D721Med (cell line): ENCODE results near the gene ETS2.

Experiments
- DNase-seq: peaks from one replicate; pipeline ENCODE4 v3.0.0; 2011; ENCODE audit warnings: low spot score; ENCODE audit not compliant: insufficient read length
- FAIRE-seq: peaks from 2 replicates; lab custom pipeline; 2011; peaks lifted over from hg19 to GRCh38; lab: Jason Lieb, UNC
- TF ChIP-seq, protein P1 (sequence below): IDR thresholded peaks from 2 replicates; pipeline ENCODE4 v1.5.1; 2012; ENCODE audit warnings: mild to moderate bottlenecking, control low read depth; ENCODE audit not compliant: insufficient read depth; ENCODE audit errors: missing control alignments

Gene ETS2

DNA sequence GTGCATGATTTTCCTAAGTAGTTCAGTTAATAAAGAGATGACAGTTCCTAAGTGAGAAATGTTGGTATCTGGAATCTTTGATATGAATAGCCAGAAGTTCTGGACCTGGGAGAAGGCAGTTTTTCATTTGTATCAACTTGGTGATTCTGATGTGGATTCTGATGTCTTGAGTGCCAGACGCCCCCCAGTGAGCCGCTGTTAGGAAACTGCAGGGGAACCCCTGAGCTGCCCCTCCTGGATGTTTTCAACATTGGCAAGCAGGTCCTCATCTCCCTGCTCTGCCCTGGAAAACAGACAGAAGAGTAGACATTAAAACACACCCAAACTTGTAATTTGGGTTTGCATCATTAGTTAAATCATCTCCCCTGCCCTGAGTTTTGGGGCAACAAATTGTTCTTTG, 7.4 kb downstream of the ETS2 start:
- DNase-seq (no peak), FAIRE-seq (no peak)
- TF ChIP-seq, protein P1, sequence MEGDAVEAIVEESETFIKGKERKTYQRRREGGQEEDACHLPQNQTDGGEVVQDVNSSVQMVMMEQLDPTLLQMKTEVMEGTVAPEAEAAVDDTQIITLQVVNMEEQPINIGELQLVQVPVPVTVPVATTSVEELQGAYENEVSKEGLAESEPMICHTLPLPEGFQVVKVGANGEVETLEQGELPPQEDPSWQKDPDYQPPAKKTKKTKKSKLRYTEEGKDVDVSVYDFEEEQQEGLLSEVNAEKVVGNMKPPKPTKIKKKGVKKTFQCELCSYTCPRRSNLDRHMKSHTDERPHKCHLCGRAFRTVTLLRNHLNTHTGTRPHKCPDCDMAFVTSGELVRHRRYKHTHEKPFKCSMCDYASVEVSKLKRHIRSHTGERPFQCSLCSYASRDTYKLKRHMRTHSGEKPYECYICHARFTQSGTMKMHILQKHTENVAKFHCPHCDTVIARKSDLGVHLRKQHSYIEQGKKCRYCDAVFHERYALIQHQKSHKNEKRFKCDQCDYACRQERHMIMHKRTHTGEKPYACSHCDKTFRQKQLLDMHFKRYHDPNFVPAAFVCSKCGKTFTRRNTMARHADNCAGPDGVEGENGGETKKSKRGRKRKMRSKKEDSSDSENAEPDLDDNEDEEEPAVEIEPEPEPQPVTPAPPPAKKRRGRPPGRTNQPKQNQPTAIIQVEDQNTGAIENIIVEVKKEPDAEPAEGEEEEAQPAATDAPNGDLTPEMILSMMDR, result no peak

DNA sequence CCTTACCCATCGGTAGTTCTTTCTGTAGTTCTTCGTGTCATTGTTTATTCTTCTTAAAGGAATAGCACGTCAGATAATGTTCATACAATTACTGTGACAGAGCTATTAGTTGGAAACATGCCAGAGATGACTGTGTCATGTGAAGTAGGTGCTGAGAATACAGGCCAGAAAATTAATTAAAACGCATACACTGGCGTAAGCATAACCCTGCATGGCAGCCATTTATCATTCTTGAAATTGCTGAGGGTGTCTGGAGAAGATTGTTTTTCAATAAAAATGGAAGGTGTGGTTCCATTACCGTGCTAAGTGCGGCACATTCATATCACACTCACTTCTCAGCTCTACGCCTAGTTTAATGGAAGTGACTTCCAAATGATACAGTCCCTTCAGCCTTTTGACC, 7.8 kb downstream of the ETS2 start:
- TF ChIP-seq, protein P1, result no peak
- FAIRE-seq (no peak), DNase-seq (no peak)

DNA sequence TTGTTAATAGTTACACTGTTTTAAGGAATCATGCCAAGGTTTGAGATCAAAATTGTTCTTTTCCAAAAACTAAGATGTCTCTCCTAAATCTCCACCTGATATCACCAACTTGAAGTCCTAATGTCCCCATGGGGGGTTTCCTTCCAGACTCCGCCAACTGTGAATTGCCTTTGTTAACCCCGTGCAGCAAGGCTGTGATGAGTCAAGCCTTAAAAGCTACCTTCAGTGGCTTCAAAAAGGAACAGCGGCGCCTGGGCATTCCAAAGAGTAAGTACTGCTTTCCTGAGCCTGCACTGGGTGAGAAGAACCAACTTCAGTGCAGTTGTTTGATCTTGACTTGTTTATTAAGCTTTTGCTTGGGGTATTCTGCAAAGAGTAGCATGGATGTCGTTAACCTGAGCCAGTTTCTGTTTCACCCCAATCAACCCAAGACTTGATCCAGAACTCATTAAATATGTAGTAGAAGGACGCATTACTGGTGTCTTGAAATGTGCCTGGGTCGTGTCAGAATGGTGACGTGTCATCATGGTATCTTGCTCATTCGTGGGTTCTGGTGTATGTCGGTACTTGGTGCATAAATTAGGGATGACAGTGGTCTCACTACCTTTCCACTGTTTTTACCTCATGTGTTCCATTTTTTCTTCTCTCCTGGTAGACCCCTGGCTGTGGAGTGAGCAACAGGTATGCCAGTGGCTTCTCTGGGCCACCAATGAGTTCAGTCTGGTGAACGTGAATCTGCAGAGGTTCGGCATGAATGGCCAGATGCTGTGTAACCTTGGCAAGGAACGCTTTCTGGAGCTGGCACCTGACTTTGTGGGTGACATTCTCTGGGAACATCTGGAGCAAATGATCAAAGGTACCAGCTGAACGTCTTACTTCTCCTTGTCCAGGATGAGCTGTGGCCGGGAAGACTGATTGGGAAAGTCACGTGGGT, 8.7 kb downstream of the ETS2 start:
- DNase-seq (no peak), FAIRE-seq (no peak)
- TF ChIP-seq, protein P1, result no peak

DNA sequence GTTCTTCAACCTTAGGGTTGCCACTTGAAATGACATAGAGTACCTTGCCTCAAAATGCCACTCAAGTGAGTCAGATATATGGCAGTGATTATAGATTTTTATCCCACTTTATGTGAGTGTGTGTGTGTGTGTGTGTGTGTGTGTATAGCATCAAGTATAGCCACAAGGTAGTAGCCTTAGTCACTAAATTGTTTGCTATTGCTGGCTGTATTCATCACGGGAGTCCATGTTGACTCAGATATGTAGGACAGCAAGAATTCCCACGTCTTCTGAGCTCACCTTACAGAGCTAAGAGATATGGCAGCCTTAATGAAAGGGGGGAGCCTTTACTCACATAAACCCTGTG, 9.3 kb downstream of the ETS2 start:
- no peak for DNase-seq
- TF ChIP-seq, protein P1, result no peak
- no peak for FAIRE-seq

DNA sequence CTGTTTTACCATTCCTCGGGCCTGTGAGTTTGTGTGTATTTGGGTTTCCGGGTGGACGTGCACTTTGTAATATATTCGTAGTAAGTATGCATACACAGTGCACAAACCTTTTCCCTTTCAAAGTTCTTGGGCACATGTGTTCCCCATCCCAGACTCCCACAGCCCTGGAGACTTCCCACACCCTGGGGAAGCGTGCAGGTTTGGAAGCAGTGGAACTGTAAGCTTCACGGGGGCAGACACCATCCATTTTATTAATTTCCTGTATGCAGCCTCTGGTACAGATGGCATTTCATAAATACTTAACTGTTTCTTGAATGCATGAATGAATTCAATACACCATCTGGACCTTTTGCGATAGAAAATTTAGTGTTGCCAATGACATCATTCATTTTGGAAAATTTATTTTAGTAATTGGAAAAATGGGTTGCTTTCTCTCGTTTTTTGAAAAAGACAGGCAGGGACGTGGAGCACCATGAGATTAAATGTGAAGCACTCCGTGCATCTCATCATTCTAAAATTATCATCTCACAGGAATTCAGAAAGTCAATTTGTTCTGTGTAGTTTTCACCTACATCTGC, 10.8 kb downstream of the ETS2 start:
- no peak for FAIRE-seq
- DNase-seq, result no peak
- TF ChIP-seq, protein P1, result no peak

DNA sequence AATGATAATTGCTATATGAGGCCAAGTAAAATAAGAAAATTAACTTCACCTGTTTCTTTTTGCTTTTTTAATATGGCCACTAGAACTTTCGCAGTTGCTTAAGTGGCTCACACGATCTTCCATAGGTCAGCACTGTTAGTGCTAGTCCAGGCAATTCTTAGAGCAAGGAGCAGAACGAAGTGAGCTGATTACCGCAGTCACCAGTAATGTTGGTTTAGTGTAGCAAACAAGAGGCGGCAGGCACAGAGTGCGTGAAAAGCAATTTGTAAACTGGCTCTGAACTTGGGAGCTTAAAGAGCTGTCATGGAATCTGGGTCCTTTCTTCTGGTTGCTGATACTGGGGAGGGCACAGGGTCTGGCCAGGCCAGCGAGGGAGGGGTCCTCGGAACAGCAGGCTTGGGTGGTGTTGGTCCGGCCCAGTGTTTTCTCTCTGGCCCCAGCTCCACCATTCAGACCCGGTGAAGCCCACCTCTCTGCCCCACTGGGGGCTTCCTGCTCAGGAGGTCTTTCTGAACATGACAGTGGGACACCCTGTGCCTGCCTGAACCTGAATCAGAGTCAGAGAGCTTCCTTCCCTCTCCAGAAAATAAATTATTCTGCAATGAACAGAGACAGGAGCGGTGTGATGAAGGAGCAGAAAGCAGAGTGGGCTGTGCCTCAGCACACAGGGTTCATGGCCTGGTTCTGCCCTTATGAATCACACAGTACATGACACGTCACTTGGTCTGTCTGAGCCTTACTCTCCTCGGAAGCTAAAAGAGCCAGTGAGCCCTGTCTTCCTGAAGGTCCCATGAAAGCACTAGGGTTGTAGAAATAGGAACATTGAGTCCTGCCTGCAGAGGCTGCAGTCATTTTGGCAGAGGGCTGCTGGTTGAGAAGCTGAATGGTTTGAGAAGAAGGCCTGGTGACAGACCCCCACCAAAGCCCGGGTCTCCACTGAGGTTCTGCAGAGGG, 11.9 kb downstream of the ETS2 start:
- FAIRE-seq (no peak), DNase-seq (no peak)
- TF ChIP-seq, protein P1, result no peak
